ENCODE measurements around the gene NR3C2. TPM values are rescaled to one million over a fixed set of nuclear protein-coding genes. Genes with fewer than 3 reads are reported as not detected.

The NR3C2 gene
- total RNA-seq, 1 donor from 2014 or later: 11.5 TPM

DNA sequence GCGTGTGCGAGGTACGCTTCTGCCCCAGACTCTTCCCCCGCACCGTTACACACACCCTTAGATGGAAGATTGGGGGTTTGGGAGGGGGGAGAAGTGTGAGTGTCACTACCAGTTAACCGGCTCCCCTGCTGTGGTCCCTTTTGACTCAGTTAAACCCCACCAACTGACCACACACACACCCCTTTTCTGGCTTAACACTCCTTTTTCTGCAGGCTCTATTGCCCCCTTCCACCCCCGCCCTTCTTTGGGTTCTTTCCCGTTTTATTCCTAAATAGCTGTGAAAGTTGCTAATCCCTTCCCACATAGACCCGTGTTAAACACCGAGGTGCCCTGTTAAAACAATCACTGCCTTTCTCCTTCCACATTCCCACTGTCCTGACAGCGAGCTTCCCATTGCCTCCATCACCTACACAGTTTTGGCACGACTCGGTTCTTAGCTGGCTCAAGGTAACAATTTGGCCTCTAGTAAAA, 3.7 kb upstream of the NR3C2 start:
- DNase-seq (ENCODE audit: extremely low spot score, unreplicated experiment): no peak
- no peaks in the 10 kb centered on the region for H3K9me3 Mint-ChIP-seq
- H3K4me3 Mint-ChIP-seq: peak overlapping the region; percentile 89
- H3K4me1 Mint-ChIP-seq (ENCODE audit: unreplicated experiment): no peaks in the 10 kb centered on the region
- H3K36me3 Mint-ChIP-seq: no peaks in the 10 kb centered on the region
- TF ChIP-seq, protein P1, sequence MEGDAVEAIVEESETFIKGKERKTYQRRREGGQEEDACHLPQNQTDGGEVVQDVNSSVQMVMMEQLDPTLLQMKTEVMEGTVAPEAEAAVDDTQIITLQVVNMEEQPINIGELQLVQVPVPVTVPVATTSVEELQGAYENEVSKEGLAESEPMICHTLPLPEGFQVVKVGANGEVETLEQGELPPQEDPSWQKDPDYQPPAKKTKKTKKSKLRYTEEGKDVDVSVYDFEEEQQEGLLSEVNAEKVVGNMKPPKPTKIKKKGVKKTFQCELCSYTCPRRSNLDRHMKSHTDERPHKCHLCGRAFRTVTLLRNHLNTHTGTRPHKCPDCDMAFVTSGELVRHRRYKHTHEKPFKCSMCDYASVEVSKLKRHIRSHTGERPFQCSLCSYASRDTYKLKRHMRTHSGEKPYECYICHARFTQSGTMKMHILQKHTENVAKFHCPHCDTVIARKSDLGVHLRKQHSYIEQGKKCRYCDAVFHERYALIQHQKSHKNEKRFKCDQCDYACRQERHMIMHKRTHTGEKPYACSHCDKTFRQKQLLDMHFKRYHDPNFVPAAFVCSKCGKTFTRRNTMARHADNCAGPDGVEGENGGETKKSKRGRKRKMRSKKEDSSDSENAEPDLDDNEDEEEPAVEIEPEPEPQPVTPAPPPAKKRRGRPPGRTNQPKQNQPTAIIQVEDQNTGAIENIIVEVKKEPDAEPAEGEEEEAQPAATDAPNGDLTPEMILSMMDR (conservative IDR thresholded peaks at IDR 0.05): no peak
- H3K27ac Mint-ChIP-seq: peak overlapping the region; percentile 57
- peaks cover 71% of the 10 kb centered on the region for H3K27me3 Mint-ChIP-seq

- Mint-ChIP-seq H3K9me3 (no peaks in the 10 kb centered on the region), H3K36me3 (no peaks in the 10 kb centered on the region), H3K27ac (no peak overlapping the region), H3K4me3 (peak overlapping the region; percentile 89), H3K27me3 (peaks cover 78% of the 10 kb centered on the region), H3K4me1 (ENCODE audit: unreplicated experiment) (no peaks in the 10 kb centered on the region)
- DNase-seq (ENCODE audit: extremely low spot score, unreplicated experiment): peak; percentile 74
- TF ChIP-seq, protein P1 (conservative IDR thresholded peaks at IDR 0.05): no peak
Measured at GRCh38 chr4:148445071-148445859, 3.1 kb upstream of the NR3C2 start.

GRCh38 chr4:148444296-148445070, 2.3 kb upstream of the NR3C2 start:
- peak; percentile 71 for DNase-seq (ENCODE audit: extremely low spot score, unreplicated experiment)
- TF ChIP-seq, protein P1 (conservative IDR thresholded peaks at IDR 0.05): peak; percentile 20
- Mint-ChIP-seq H3K4me1 (ENCODE audit: unreplicated experiment) (no peaks in the 10 kb centered on the region), H3K9me3 (no peaks in the 10 kb centered on the region), H3K27ac (peak overlapping the region; percentile 48), H3K4me3 (peak overlapping the region; percentile 98), H3K27me3 (peaks cover 81% of the 10 kb centered on the region), H3K36me3 (no peaks in the 10 kb centered on the region)

GRCh38 chr4:148443512-148444295, 1.5 kb upstream of the NR3C2 start:
- TF ChIP-seq, protein P1 (conservative IDR thresholded peaks at IDR 0.05): no peak
- Mint-ChIP-seq H3K4me1 (ENCODE audit: unreplicated experiment) (no peaks in the 10 kb centered on the region), H3K4me3 (peak overlapping the region; percentile 98), H3K36me3 (no peaks in the 10 kb centered on the region), H3K27ac (peak overlapping the region; percentile 82), H3K27me3 (peaks cover 81% of the 10 kb centered on the region), H3K9me3 (no peaks in the 10 kb centered on the region)
- DNase-seq (ENCODE audit: extremely low spot score, unreplicated experiment): peak; percentile 70

DNA sequence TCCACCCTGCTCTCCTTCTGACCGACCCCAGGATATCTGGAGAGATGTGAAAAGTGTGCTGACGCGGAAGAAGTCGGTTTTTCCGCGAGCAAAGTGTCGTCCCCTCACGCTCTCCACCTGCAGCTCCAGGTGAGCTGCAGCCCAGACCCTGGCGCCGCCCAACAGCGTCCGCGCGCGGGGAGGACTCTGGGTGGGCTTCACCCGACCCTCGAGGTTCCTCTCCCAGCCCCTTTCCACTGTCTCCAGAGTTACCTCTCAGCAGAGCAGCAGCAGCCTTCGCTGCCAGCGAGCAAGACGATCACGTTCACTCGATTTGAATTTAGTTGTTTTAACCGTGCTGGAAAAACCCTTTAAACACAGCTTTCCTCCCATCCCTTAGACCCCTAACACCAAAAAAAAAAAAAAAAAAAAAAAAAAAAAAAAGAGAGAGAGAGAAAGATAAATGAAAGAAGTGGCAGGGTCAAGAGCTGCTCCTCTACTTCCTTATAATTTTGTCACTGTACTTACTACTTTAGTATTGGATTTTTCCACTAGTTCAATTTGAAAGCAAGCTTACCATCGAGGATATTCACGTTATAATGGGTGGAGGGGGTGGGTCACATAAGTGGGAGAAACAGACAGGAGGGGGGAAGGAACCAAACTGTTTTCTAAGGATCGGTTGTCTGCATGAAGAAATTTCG, 758 bp upstream of the NR3C2 start:
- no peaks in the 10 kb centered on the region for H3K36me3 Mint-ChIP-seq
- H3K4me3 Mint-ChIP-seq: peak overlapping the region; percentile 98
- H3K4me1 Mint-ChIP-seq (ENCODE audit: unreplicated experiment): no peaks in the 10 kb centered on the region
- no peaks in the 10 kb centered on the region for H3K9me3 Mint-ChIP-seq
- TF ChIP-seq, protein P1 (conservative IDR thresholded peaks at IDR 0.05): no peak
- peak overlapping the region; percentile 82 for H3K27ac Mint-ChIP-seq
- DNase-seq (ENCODE audit: extremely low spot score, unreplicated experiment): no peak
- peaks cover 80% of the 10 kb centered on the region for H3K27me3 Mint-ChIP-seq

Data from type B pancreatic cell (in vitro differentiated cells).